ENCODE measurements around the gene GNG8.

The GNG8 gene

GRCh38 chr19:46616631-46617322 lies 19.2 kb downstream of the GNG8 start:
- DNase-seq = peak; percentile 54

GRCh38 chr19:46615966-46616365 lies 20.0 kb downstream of the GNG8 start:
- no peak for DNase-seq

- DNase-seq = peak; percentile 83
Measured at GRCh38 chr19:46614114-46614722, 21.8 kb downstream of the GNG8 start.

- DNase-seq = no peak
Measured at GRCh38 chr19:46613525-46613924, 22.5 kb downstream of the GNG8 start.

GRCh38 chr19:46611776-46612175 lies 24.2 kb downstream of the GNG8 start:
- no peak for DNase-seq

GRCh38 chr19:46610851-46611770 lies 24.9 kb downstream of the GNG8 start:
- no peak for DNase-seq

GRCh38 chr19:46610413-46610775 lies 25.6 kb downstream of the GNG8 start:
- DNase-seq = no peak

GRCh38 chr19:46609511-46610412 lies 26.2 kb downstream of the GNG8 start:
- no peak for DNase-seq

GRCh38 chr19:46608581-46609345 lies 27.2 kb downstream of the GNG8 start:
- no peak for DNase-seq

- DNase-seq = no peak
Measured at GRCh38 chr19:46608178-46608577, 27.8 kb downstream of the GNG8 start.

GRCh38 chr19:46607448-46607841 lies 28.6 kb downstream of the GNG8 start:
- no peak for DNase-seq

GRCh38 chr19:46606681-46607447 lies 29.1 kb downstream of the GNG8 start:
- no peak for DNase-seq

- DNase-seq = no peak
Measured at GRCh38 chr19:46606019-46606418, 30.0 kb downstream of the GNG8 start.

GRCh38 chr19:46605356-46605821 lies 30.6 kb downstream of the GNG8 start:
- no peak for DNase-seq

GRCh38 chr19:46604781-46605355 lies 31.1 kb downstream of the GNG8 start:
- DNase-seq = no peak

- no peak for DNase-seq
Measured at GRCh38 chr19:46603752-46604231, 32.2 kb downstream of the GNG8 start.

GRCh38 chr19:46603195-46603637 lies 32.8 kb downstream of the GNG8 start:
- no peak for DNase-seq

GRCh38 chr19:46602392-46603194 lies 33.4 kb downstream of the GNG8 start:
- DNase-seq = peak; percentile 68

All from activated naive CD4-positive, alpha-beta T cell treated with anti-CD3 and anti-CD28 coated beads, Interleukin-2, amount 50 U/mL, for 16 hours (primary cell).